Stimulated activated CD4-positive, alpha-beta T cell treated with anti-CD3 and anti-CD28 coated beads, Interleukin-4, amount 100 ng/mL, for 1 hour (primary cell): Measurements from ENCODE around the gene MICALL1.
"Not testable (repeated sequence)": the region's sequence is repeated elsewhere in the genome, so short reads cannot be mapped to it uniquely, and the experiment has no call there.

ENCODE experiments used
- DNase-seq: peaks from one replicate; pipeline ENCODE4 v3.0.0-alpha.2; 2020

Gene MICALL1

DNA sequence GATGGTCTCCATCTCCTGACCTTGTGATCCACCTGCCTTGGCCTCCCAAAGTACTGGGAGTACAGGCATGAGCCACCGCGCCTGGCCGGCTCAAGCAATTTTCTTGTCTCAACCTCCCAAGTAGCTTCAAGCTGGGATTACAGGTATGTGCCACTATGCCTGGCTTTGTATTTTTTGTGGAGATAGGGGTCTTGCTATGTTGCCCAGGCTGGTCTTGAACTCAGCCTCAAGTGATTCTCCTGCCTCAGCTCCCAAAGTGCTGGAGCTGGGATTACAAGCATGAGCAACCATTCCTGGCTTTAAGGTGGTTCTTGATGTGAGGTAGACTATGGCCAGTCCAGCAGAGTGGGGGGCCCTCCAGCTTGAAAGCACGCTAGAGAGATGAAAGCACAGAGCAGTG is 55.0 kb downstream of the MICALL1 start:
- DNase-seq, result no peak

DNA sequence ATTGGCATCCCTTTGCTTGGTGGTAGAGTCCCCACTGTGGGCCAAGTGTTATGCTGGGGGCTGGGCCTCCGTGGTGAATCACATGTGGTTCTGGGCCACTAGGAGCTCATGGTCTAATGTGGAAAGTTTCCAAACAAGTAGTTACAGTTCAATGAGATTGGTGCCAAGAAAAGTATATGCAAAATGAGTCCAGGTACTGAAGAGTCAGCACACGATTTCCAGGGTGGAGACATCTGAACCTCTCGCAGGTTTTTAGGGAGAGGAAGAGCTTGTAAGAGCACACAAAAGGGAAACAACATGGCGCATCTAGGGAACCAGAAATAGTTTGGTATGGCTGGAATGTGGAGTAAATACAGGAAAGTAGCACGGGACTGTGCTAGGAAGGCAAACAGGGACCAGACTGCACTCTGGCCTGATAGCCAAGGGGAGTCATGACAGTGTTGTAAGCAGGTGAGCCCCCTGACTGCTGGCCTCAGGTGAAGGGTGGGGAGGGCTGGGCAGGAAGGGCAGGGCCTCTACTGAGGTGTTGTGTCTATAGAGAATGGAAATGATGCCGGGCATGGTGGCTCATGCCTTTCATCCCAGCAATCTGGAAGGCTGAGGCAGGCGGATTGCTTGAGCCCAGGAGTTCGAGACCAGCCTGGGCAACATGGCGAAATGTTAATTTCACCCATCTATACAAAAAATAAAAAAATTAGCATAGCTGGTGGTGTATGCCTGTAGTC is 60.0 kb downstream of the MICALL1 start:
- DNase-seq, result no peak

DNA sequence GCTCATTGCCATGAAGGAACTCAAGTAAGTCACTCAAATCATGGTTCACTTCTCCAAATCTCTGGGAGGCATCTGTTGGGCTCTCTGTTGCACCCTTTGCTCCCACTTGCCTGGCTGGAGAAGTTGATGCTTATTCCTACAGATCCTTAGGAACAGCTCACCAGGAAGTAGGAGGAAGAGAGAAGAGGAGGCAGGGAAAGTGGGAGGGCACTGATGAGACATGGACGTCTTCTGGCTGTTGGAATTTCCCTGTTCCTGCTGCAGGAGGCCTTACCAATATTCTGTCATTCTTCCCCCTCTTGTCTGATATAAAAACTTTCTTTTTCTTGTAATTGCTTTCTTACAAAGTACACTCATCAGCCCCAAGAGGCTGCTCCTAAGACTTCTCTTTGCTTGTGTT is 61.0 kb downstream of the MICALL1 start:
- no peak for DNase-seq

DNA sequence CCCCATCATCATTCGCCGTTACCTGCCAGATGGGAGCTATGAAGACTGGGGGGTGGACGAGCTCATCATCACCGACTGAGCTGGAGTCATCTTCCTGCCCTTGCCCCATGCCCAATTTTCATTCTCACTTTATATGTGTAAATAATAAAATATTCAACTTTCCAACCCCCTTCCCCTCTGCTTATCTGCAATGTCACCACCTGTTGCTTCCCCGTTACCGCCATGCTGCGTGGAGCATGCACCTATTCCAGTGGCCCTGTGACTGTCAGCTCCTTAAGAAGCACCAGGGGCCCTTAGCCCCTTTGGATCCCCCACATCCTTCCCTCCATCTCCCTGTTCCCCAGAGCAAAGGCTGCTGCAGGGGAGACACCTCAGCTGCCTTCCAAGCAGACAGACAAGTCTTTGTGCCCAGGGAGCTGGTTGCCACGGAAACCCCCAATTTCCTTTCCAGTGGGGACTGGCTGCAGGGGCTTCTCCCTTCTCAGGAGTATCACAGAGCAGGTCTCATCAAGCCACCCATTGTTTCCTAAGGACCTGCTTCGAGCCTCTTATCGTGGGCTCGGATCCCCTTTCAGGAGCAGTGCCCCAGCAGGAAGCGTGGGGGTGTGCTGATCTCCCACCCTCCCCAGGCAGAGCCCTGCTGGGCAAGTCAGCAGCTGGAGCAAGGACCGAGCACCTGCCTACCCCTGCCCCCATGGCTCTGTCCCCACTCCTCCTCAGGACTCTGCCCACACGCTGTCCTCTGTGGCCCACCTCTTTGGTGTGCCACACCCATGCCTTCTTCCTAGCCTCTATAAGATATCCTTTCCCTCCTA is 61.7 kb downstream of the MICALL1 start:
- no peak for DNase-seq

DNA sequence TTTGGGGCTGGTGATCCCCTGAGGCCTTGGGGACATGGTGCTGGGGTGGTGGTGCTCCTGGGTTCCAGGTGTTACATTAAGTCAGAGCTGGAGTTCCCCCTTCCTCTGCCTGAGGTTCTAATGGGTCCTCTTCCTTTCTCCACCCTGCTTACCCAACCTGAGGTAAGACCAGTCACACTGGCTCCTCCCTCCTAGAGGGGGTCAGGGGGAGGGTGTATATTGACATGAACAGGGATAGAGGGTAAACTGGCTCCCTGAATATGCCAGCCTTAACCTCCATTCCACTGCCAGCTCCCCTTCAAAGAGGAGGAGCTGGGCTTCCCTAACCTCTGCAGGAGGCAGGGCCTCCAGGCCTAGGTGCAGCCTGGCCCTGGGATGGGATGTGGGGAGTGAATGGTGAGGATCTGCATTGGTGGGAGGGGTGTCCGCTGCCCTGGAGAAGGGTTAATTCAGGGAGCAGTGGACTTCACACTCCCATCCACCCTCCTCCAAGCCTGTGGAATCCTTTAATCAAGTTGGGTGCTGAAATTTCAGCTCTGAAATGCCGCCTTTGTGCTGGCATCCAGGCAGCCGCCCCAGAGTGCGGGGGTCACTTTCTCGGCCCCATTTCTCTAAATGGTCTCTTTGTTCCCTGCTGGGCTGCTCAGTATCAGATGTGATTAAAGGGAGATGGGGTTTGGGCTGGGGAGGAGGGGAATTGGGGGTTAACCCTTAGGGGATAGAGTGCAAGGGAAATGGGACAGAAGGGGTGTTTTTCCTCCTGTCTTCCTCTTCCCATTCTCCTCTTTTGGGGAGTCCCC is 62.6 kb downstream of the MICALL1 start:
- DNase-seq, result no peak

DNA sequence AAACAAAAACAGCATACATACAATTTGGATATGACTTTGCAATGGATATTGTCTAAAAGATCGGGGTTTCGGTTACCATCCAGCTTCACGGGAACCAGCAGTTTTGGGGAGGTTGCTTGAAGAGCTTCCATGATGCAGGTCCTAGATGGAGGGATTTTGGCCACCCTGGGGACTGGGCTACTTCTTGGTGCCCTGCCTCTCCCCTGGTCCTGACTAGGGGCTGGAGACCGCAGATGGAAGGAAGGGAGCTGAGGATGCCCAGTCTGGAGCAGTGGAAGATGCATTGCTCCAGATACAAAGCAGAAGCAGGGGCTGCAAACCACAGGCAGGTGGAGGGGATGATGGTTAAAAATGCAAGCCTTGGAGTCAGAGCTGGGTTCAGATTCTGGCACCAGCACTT is 64.8 kb downstream of the MICALL1 start:
- DNase-seq, result no peak

DNA sequence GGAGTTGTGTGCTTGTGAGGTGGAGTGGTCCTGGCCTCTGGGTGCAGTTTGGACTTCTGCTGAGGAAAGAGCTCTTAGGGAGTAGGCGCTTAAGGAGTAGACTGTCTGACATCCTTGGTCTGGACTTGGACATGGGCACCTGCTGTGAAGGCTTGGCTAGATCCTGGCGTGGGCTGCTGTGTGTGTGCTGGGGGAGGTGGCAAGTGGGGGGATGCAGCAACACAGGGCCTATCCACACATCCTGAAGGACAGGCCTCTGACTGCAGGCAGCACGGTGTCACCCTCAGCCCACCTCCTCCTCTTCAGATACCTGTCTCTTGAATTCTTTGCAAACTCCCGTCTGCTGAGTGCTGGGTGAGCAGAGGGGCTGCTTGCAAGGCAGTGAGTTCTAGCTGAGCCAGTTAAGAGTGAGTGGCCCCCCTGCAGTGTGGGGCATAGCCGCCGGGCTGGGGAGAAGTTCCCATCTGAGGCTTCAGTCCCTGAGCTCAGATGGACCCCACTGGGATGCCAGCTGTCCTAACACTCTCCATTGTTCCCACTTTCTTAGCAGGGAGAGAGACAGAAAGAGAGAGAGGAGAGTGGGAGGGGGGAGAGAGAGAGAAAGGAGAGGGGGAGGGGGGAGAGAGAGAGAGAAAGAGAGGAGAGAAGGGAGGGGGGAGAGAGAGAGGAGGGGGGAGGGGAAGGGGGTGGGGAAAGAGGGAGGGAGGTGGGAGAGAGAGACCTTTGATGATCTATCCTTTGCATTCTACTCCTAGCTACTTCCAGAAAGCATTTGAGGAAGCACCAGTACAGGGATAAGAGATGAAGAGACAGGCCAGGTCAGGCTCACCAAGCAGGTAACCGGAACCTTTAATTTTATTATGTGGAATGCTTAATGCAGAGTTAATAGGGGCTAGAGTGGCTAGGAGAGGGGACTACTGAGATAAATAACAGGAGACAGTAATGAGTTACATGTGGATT is 65.7 kb downstream of the MICALL1 start:
- DNase-seq, result no peak

DNA sequence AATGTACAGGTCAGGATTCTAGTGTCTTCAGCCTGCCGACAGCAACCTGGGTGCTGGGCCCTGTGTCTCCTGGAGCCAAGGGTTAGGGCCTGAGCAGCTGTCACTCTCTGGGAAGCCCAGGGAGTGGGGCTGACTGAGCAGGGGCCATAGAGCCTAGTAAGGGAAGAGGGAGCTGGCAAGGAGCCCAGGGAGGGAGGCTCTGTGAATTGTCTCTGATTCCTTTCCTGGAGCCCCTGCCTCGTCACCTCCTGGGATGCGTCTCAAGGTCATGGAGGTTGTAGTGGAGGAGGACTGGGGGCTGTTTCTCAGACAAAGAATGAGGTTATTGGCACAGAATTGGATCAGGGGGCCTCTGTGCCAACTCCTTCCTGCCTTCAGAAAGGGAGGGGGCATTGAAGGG is 66.4 kb downstream of the MICALL1 start:
- DNase-seq, result no peak

DNA sequence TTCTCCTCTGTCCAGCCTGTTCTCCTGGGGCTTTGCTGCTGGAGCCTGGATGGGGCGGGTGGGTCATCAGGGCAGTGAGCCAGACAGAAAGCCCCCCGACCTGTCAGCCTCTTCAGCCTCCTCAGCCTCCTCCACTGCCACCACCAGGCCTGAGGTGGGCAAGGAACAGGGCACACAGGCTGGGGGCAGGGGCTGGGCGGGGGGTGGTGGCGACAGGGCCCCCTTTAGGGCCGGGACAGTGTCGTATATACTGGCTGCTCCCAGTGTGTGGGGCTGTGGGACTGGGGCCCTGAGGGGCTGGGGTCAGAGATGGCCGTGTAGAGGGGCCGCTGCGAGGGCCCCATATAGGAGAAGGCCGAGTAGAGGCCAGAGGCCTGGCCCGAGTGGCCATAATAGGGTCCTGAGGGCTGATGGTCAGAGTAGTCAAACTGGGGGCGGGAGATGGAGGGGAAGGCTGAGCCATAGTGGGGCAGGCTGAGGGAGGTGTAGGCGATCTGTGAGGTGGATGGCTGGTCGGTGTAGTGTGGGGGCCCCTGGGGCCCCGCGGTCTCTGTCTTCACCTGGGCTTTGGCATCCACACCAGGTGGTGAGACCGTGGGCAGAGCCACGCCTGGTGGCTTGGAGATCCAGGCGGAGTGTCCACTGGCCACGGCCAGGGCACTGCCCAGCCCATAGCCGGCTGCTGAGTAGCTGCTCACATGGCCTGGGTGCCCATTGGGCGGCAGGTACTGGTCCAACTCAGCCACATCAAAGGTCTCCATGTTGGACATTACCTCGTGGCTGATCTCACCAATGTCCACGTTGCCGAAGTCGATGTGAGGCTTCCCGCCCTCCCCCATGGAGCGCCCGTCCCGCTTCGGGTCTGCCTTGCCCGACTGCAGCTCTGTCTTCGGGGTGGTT is 67.4 kb downstream of the MICALL1 start:
- no peak for DNase-seq

DNA sequence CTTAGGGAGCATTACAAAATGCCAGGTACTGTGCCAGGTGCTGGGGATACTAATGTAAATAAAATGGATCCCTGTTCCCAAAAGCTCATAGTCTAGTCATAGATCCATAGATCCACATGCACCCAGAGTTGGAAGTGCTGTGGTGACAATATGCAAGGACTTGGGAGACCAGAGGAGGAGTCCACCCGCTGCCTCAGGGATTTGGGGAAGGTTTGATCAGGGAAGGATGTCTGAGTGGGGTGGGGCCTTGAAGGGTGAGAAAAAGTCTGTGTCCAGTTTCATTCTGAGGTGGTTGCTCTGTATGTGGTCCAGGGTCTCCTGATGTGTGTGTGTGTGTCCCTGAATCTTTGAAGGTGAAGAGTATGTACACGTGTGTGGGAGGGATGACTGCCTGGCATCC is 69.1 kb downstream of the MICALL1 start:
- no peak for DNase-seq

DNA sequence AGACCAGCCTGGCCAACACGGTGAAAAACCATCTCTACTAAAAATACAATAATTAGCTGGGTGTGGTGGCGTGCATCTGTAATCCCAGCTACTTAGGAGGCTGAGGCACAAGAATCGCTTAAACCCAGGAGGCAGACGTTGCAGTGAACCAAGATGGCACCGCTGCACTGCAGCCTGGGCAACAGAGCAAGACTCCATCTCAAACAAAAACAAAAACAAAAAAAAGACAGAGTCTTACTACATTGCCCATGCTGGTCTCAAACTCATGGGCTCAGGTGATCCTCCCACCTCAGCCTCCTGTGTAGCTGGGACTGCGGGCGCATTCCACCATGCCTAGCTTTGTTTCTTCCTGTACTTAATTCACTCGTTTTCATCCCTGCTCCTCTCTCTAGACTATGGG is 69.9 kb downstream of the MICALL1 start:
- not testable (repeated sequence) for DNase-seq

DNA sequence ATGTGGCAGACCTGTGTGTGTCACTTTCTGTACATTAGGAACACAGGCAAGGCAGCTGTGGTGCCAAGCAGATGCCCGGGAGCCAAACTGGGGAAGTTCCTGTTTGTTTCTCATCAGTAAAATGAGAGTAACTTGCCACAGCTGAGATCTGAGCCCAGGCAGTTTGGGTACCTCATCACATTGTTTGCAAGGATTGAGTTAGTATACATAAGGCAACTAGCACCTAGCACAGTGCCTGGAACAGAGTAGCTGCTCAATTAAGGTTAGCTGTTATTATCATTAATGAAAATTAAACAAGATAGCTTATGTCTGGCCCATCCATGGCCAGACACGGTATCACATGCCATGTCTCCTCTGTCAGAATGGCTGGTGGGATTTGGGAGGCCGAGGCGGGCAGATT is 70.5 kb downstream of the MICALL1 start:
- DNase-seq, result no peak

DNA sequence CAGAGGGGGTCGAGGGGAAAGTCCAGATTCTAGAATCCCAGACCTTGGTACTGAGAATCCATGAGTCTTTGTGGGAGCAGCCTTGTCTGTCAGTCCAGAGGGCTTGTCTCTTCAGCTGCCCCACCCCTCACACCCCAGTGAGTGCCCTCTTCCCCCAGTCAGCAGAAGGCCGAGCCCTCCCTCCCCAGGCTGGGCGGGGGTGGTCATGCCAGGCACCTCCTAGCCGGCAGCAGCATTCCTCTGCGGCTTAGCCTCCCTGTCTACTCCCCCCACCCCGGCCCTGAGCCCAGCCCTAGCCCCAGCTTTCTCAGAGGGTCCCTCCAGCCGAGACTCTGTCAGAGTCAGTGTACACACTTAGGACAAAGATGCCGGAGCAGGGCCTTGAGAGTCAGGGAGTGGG is 73.7 kb downstream of the MICALL1 start:
- no peak for DNase-seq

DNA sequence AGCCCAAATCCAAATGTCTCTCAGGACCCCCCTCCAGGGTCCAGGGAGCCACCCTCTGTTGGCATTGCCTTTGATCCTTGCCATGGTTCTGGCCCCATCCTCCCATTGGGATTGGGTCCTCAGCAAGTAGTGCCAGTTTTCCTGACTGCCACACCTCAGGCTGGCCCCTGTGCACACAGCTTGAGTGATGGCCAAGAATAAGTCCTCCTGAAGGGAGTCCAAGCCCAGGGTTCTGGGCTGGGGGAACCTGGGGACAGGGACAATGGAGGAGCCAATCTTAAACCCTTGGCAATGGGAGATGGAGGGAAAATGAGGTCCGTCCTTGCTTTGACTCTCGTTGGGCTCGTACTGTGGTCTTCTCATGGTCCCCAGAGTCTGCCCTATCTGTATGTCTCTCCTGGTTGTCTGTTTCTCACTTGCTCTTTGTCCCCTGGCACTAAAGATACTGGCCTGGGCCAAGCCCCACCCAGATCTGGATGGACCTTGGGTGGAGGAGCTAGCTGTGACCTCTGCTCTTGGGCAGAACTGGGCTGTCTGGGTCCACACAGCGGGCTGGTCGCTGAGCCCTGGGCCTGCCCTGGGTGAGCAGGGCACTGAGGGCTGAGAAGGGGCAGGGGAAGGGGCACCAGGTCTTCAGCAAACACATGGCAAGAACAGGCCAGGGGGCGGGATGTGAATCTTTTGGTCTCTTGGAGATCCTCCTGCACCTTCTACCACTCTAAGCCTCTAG is 75.3 kb downstream of the MICALL1 start:
- no peak for DNase-seq

DNA sequence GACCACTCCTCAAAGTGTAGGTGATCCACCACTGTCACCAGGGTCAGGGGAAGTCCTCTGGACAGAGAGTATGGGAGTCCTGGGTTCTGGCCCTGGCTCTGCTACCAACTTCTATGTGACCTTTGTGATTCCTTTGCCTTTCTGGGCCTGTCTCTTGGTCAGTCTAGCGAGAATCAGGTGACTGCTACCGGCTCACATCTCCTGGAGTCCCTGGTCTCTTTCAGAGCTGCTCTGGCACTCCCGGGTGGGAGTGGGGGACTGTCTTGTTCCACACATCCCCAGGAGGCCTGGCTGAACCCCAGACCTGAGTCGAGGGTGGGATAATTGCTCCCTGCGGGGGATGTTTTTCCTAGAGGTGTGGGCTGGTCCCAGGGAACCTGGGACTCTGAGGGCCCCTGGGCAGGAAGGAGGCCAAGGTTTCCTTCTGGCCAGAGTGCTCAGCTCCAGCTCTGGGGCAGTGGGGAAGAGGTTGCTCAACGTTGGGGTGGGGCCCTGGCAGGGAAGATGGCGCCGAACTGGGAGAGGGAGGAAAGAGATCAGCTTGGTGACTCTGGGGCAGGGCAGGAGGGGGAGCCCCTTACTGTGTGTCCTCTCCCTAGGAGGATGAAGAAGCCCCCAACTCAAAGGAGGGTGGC is 76.2 kb downstream of the MICALL1 start:
- no peak for DNase-seq

DNA sequence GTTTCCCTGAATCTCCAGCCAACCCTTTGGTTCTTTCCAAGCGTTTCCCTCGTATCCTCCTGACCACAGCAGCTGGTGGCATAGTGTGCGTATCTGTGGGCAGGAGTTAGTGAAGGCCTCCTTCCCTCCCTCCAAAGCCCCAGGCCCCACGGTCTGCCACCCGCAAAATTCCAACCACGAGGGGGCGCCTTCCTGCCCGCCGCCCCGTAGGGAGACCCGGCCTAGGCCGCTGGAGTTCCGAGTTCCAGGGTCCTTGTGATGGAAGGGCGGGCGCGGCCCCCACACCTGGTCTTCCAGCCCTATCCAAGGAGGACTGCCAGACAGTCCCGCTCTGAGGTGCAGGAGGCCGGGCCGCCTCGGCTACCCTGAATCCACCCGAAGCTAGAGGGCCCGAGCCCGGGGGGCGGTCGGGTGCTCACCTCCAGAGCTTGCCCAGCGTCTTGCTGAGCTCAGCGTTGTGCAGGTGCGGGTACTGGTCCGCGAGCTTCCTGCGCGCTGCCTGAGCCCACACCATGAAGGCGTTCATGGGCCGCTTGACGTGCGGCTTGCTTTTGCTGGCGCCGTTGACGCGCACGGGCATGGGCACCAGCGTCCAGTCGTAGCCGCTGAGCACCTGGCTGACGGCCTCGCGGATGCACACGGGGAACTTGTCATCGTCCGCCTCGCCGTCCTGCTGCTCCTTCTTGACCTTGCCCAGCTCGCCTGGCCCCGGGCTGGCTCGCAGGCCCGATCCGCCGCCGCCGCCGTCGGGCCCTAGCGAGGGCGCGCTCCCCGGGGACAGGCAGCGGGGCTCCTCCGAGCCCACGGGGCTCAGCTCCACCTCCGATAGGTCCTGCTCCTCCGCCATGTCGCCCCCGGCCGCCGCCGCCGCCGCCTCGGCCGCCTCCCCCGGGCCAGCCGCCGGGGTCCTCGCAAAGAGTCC is 77.1 kb downstream of the MICALL1 start:
- DNase-seq, result no peak

DNA sequence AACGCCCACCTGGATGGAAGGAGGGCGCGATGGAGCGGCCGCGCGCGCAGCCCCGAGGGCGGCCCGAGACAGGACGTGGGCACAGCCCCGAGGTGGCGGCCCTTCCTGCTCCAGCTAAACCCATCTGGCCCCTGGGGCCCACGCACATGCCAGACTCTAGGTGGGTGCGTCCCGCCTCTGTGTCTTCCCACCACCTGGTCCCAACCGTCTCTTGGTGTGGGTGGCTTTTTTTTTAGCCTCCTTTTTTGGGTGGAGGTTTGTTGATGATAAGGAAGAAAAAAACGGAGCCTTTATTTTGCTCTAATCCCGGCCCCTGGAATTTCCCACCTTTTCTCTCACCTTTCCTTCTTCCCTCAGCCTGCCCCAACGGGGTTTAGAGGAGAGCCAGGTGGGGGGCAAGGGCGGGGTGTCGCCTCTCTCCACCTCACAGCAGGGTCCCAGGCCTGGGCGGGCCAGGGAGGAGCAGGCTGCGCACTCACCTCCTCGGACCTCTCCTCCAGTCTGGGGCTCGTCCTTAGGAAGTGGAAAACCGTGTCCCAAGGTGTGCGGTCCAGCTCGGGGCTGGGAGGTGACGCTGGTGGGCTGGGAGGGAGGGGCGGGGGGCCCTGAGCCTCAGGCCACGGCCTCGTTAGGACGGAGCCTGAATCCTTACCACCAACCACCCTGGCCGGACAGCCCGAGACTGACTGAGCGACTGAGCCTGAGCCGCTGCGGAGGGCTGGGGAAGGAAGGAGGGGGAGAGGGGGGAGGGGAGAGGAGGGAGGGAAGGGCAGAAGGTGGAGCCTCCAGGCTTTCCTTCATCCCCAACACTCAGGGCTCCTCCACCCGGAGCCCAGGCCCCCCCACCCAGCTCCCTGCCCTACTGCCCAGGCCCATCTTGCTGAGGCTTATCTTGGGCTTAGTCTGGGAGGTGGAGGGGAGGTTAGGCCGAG is 78.0 kb downstream of the MICALL1 start, which contains the start of gene SOX10:
Gene SOX10, minus strand, starts transcription at position 696 of the 932 bp plus-strand sequence. CDS start 771 bp downstream, outside the sequence.
- no peak for DNase-seq
